DND-41 (cell line): Measurements from ENCODE around the gene MMS22L.

Experiments used
- ATAC-seq: fragments of 200-7000 bp; cut with Tn5 transposase; 3 replicates; pipeline ENCODE4 v1.9.1; 2021; ENCODE audit warnings: low read depth; ENCODE audit not compliant: insufficient read depth
- DNase-seq: peaks from one replicate; pipeline ENCODE4 v3.0.0-alpha.2; 2020
- H2AFZ ChIP-seq: 2 replicates; pipeline ENCODE4 v1.6.0; 2012; ENCODE audit warnings: low read depth, low read length
- H3K27ac ChIP-seq: 2 replicates; pipeline ENCODE4 v1.5.1; 2012; ENCODE audit warnings: low read length, inconsistent platforms
- H3K27me3 ChIP-seq: fragments of 200-600 bp; sonication (generic); 2 replicates; pipeline ENCODE4 v1.6.0; 2012; ENCODE audit warnings: low read length, mild to moderate bottlenecking, inconsistent platforms; ENCODE audit not compliant: insufficient read depth, poor library complexity
- H3K36me3 ChIP-seq: 2 replicates; pipeline ENCODE4 v1.5.1; 2012; ENCODE audit warnings: low read length, inconsistent platforms; ENCODE audit not compliant: insufficient read depth
- H3K4me1 ChIP-seq: 2 replicates; pipeline ENCODE4 v1.5.1; 2012; ENCODE audit warnings: mild to moderate bottlenecking, low read length; ENCODE audit not compliant: insufficient read depth
- H3K4me2 ChIP-seq: 2 replicates; pipeline ENCODE4 v1.6.0; 2012; ENCODE audit warnings: mild to moderate bottlenecking, moderate library complexity, low read length, inconsistent platforms; ENCODE audit not compliant: insufficient read depth
- H3K4me3 ChIP-seq, 2 experiments: fragments of 200-600 bp in 1 of 2; shearing (Covaris generic) in 1 of 2; 2 replicates each; pipeline ENCODE4 v1.5.1; 2012 to 2016; ENCODE audit warnings: inconsistent platforms in 2 of 2, low read length in 2 of 2, mild to moderate bottlenecking in 2 of 2, low read depth in 1 of 2, moderate library complexity in 1 of 2
- H3K79me2 ChIP-seq: 2 replicates; pipeline ENCODE4 v1.6.0; 2012; ENCODE audit warnings: low read length, inconsistent platforms; ENCODE audit not compliant: insufficient read depth
- H3K9ac ChIP-seq: 2 replicates; pipeline ENCODE4 v1.6.0; 2012; ENCODE audit warnings: low read depth, mild to moderate bottlenecking, inconsistent platforms, low read length, moderate library complexity
- H3K9me3 ChIP-seq: 2 replicates; pipeline ENCODE4 v1.5.1; 2012; ENCODE audit warnings: low read length, moderate library complexity, mild to moderate bottlenecking, inconsistent platforms; ENCODE audit not compliant: insufficient read depth, severe bottlenecking
- H4K20me1 ChIP-seq: 2 replicates; pipeline ENCODE4 v1.6.0; 2012; ENCODE audit warnings: low read length; ENCODE audit not compliant: insufficient read depth
- EZH2 ChIP-seq: IDR thresholded peaks from 3 replicates; pipeline ENCODE4 v1.6.1; 2012; ENCODE audit warnings: borderline replicate concordance, low read depth, mild to moderate bottlenecking, moderate library complexity, low read length, inconsistent platforms; ENCODE audit not compliant: severe bottlenecking
- TF ChIP-seq, protein P1 (sequence below): IDR thresholded peaks from 2 replicates; pipeline ENCODE4 v1.5.1; 2012; ENCODE audit warnings: borderline replicate concordance, low read length, moderate library complexity, mild to moderate bottlenecking; ENCODE audit not compliant: poor library complexity, severe bottlenecking; ENCODE audit errors: extremely low read depth

MMS22L gene, protein sequence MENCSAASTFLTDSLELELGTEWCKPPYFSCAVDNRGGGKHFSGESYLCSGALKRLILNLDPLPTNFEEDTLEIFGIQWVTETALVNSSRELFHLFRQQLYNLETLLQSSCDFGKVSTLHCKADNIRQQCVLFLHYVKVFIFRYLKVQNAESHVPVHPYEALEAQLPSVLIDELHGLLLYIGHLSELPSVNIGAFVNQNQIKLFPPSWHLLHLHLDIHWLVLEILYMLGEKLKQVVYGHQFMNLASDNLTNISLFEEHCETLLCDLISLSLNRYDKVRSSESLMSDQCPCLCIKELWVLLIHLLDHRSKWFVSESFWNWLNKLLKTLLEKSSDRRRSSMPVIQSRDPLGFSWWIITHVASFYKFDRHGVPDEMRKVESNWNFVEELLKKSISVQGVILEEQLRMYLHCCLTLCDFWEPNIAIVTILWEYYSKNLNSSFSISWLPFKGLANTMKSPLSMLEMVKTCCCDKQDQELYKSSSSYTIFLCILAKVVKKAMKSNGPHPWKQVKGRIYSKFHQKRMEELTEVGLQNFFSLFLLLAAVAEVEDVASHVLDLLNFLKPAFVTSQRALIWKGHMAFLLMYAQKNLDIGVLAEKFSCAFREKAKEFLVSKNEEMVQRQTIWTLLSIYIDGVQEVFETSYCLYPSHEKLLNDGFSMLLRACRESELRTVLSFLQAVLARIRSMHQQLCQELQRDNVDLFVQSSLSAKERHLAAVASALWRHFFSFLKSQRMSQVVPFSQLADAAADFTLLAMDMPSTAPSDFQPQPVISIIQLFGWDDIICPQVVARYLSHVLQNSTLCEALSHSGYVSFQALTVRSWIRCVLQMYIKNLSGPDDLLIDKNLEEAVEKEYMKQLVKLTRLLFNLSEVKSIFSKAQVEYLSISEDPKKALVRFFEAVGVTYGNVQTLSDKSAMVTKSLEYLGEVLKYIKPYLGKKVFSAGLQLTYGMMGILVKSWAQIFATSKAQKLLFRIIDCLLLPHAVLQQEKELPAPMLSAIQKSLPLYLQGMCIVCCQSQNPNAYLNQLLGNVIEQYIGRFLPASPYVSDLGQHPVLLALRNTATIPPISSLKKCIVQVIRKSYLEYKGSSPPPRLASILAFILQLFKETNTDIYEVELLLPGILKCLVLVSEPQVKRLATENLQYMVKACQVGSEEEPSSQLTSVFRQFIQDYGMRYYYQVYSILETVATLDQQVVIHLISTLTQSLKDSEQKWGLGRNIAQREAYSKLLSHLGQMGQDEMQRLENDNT

DNA sequence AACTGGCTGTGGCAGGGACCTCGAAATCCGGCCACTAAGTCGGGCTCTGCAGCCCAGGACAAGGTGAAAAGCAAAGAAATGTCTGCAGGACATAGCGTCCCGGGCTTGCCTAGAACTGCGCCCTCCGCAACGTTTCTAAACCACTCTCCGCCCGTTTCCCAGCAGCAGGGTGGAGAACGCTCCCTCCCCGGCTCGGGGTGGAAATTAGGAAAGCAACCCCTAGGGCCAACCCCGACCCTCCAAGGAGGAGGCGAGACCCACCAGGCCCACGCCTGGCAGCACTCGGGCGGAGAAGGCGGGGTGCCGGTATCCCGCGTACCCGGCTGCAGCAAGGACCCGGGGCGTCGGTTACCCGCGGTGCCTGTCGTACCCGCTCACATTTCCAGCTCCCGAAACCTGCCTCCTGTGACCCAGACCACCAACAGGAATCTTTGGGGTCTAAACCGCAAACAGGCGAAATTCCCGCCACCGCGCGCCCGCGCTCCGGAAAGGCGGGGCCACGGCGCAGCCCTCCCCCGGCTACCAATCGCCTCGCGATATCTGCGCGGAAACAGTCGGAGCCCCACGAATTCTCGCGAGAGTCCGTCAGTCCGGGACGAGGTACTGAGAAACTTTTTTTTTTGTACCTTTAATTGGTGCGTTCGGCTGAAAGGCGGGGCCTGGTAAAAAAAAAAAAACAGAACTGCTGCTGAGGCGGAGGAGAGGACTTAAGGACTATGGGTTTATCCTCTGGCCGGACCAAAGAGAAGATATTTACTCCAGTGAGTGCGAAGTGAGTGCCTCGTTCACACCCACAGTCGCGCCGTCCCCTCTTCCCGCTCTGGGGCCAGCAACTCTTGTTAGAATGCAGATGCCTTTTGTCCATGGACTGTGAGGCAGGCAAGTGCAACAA lies at the start of gene MMS22L:
Gene MMS22L, minus strand, starts transcription at position 491 of the 892 bp plus-strand sequence. CDS start 739 bp downstream, outside the sequence.
- H3K4me1 ChIP-seq: peaks cover 47% of the 10 kb centered on the region
- H3K9ac ChIP-seq: peak within 1 kb of the TSS; percentile 71
- TF ChIP-seq, protein P1, sequence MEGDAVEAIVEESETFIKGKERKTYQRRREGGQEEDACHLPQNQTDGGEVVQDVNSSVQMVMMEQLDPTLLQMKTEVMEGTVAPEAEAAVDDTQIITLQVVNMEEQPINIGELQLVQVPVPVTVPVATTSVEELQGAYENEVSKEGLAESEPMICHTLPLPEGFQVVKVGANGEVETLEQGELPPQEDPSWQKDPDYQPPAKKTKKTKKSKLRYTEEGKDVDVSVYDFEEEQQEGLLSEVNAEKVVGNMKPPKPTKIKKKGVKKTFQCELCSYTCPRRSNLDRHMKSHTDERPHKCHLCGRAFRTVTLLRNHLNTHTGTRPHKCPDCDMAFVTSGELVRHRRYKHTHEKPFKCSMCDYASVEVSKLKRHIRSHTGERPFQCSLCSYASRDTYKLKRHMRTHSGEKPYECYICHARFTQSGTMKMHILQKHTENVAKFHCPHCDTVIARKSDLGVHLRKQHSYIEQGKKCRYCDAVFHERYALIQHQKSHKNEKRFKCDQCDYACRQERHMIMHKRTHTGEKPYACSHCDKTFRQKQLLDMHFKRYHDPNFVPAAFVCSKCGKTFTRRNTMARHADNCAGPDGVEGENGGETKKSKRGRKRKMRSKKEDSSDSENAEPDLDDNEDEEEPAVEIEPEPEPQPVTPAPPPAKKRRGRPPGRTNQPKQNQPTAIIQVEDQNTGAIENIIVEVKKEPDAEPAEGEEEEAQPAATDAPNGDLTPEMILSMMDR: no peak
- TF ChIP-seq EZH2: no peak
- H3K27me3 ChIP-seq: no peaks in the 10 kb centered on the region
- no peaks in the 10 kb centered on the region for H3K9me3 ChIP-seq
- H4K20me1 ChIP-seq: no peaks in the 10 kb centered on the region; the same call in 1 of the 2 replicates
- peak within 1 kb of the TSS; percentile 80 for H3K27ac ChIP-seq
- H2AFZ ChIP-seq: peak within 1 kb of the TSS; percentile 90
- H3K36me3 ChIP-seq: peaks cover 35% of the 10 kb centered on the region
- H3K4me3 ChIP-seq: peak within 1 kb of the TSS; percentile 52 to 65
- peak within 1 kb of the TSS; percentile 81 for H3K4me2 ChIP-seq
- ATAC-seq: peak; percentile 93
- DNase-seq: peak; percentile 93
- H3K79me2 ChIP-seq: peaks cover 54% of the 10 kb centered on the region

DNA sequence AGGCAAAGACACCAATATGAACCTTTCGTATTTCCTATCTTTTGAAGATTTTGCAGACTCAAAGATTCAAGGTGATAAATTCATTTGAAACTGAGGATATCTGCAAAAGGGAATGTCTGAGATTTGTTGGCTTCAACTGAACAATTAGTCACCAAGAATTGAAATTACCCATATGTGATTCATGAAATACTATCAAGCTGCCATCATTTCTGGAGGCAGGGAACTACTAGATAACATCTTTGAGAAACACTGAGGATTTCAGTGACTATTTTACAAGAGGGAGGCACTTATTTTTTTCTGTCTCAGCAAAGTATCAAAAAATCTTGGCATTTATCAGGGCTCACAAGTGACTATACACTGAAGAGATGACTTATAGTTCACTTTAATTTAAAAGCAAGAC lies 39.8 kb upstream of the MMS22L start:
- Histone ChIP-seq H4K20me1 (no peaks in the 10 kb centered on the region), H3K79me2 (no peaks in the 10 kb centered on the region), H3K4me3 (no peak overlapping the region), H3K36me3 (no peaks in the 10 kb centered on the region), H3K27me3 (no peaks in the 10 kb centered on the region), H3K27ac (no peak overlapping the region), H3K4me2 (no peak overlapping the region), H3K9ac (no peak overlapping the region), H3K4me1 (no peaks in the 10 kb centered on the region), H3K9me3 (no peaks in the 10 kb centered on the region), H2AFZ (no peak overlapping the region)
- no peak for TF ChIP-seq EZH2
- TF ChIP-seq, protein P1: no peak
- ATAC-seq: no peak
- no peak for DNase-seq

DNA sequence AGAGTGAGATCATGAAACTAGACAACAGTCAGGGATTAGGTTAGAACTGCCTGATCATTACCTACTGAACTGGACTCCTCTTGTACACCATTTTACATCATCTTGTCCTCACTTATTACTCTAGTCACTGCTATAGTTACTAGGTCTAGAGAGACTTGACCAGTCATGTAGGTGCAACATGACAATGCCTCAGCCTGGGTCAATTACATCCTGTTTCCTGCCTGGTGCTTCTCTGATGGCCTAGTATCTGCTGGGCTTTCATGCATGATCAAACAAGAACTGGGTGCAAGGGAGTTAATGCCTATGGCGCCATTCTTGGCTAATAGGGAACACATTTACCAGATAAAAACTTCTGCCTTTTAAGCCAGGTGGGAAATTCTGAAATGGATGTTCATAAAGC lies 39.2 kb upstream of the MMS22L start:
- Histone ChIP-seq H3K4me1 (no peaks in the 10 kb centered on the region), H3K9me3 (no peaks in the 10 kb centered on the region), H3K4me3 (no peak overlapping the region), H2AFZ (no peak overlapping the region), H3K9ac (no peak overlapping the region), H4K20me1 (no peaks in the 10 kb centered on the region), H3K4me2 (no peak overlapping the region), H3K27ac (no peak overlapping the region), H3K27me3 (no peaks in the 10 kb centered on the region), H3K79me2 (no peaks in the 10 kb centered on the region), H3K36me3 (no peaks in the 10 kb centered on the region)
- DNase-seq (no peak), ATAC-seq (no peak)
- TF ChIP-seq EZH2: no peak
- TF ChIP-seq, protein P1: no peak
